ENCODE measurements around the gene ANKRD34A. TPM values are rescaled to one million over a fixed set of nuclear protein-coding genes. Genes with fewer than 3 reads are reported as not detected.

Gene ANKRD34A
- total and polyA plus RNA-seq, 7 donors = 0.33 to 1.9 (median 0.71) TPM; not detected in 2

DNA sequence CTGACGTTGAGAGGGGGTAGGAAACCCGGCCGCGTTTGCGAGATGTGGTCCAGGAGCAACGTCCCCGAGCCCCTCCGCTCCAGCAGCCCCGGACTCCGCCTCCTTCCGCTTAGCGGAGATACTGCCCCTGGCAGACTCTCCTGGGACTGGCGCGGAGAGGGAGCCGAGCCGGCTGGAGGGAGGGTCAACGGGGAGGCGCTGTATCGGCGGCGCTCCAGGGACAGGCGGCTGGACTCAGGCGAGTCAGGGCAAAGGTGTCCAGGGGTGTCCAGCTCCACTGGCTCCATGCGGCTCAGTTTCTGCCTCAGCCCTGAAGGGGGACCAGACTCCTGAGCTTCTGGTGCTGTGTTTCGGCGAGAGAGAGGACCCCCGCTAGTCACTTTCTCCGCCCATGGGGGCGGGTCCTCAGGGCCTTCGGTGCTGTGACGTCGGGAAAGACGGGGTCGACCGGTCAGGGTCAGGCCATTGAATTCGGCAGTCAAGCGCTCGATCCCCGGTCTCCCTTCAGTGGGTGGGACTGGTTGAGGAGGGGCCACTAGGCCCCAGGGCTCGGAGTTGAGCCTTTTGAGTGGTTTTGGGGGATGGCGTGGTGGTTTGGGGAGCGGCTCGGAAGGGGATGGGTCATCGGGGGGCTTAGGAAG lies 3.8 kb downstream of the ANKRD34A start:
- H3K27me3 ChIP-seq = no peaks in the 10 kb centered on the region
- 0 to 1% methylated on average over 44 of the region's 44 CpGs for WGBS, 2 donors
- H3K36me3 ChIP-seq = no peaks in the 10 kb centered on the region
- no peak for TF ChIP-seq EP300 (IDR thresholded peaks at IDR 0.05)
- peak; percentile 56 to 82 for TF ChIP-seq POLR2A (IDR thresholded peaks at IDR 0.05)
- TF ChIP-seq POLR2AphosphoS5 (IDR thresholded peaks at IDR 0.05) = peak; percentile 80 to 91 (median 84)
- TF ChIP-seq, protein P1, sequence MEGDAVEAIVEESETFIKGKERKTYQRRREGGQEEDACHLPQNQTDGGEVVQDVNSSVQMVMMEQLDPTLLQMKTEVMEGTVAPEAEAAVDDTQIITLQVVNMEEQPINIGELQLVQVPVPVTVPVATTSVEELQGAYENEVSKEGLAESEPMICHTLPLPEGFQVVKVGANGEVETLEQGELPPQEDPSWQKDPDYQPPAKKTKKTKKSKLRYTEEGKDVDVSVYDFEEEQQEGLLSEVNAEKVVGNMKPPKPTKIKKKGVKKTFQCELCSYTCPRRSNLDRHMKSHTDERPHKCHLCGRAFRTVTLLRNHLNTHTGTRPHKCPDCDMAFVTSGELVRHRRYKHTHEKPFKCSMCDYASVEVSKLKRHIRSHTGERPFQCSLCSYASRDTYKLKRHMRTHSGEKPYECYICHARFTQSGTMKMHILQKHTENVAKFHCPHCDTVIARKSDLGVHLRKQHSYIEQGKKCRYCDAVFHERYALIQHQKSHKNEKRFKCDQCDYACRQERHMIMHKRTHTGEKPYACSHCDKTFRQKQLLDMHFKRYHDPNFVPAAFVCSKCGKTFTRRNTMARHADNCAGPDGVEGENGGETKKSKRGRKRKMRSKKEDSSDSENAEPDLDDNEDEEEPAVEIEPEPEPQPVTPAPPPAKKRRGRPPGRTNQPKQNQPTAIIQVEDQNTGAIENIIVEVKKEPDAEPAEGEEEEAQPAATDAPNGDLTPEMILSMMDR (IDR thresholded peaks at IDR 0.05) = no peak
- intact Hi-C loops (cut with DNase I) = loop anchor here (2.0 to 5.0 kb wide), 2 partner anchors 34 to 37 kb away; partner anchors contain the start of genes RBM8A and TXNIP
- H3K4me1 ChIP-seq = peaks cover 0 to 79% (median 63%) of the 10 kb centered on the region in 4 donors
- peak overlapping the region; percentile 43 to 63 (median 60) for H3K4me3 ChIP-seq
- no peaks in the 10 kb centered on the region for H3K9me3 ChIP-seq
- peak; percentile 93 for DNase-seq
- H3K27ac ChIP-seq = peak overlapping the region; percentile 95 to 100 (median 96)

- 7 to 17% methylated on average over 12 of the region's 12 CpGs for WGBS, 2 donors
These were observed 4.4 kb downstream of the ANKRD34A start for GRCh38 chr1:145959957-145960467.

GRCh38 chr1:145959333-145959732 lies 5.0 kb downstream of the ANKRD34A start:
- peak overlapping the region; percentile 95 to 100 (median 96) for H3K27ac ChIP-seq
- no peaks in the 10 kb centered on the region for H3K9me3 ChIP-seq
- TF ChIP-seq POLR2AphosphoS5 (IDR thresholded peaks at IDR 0.05) (no peak), POLR2A (IDR thresholded peaks at IDR 0.05) (no peak), EP300 (IDR thresholded peaks at IDR 0.05) (no peak)
- TF ChIP-seq, protein P1 (IDR thresholded peaks at IDR 0.05) = no peak
- peaks cover 0 to 84% (median 70%) of the 10 kb centered on the region in 4 donors for H3K4me1 ChIP-seq
- no peak overlapping the region for H3K4me3 ChIP-seq
- no peaks in the 10 kb centered on the region for H3K36me3 ChIP-seq
- no peak for DNase-seq
- intact Hi-C loops (cut with DNase I) = loop anchor here (5.0 kb wide), 1 partner anchor 102 kb away; the partner anchor contains the start of gene PIAS3
- H3K27me3 ChIP-seq = no peaks in the 10 kb centered on the region

More at GRCh38 chr1:145959957-145960467, 4.4 kb downstream of the ANKRD34A start:
- intact Hi-C loops (cut with DNase I) = loop anchor here (2.0 to 5.0 kb wide), 3 partner anchors 33 to 103 kb away; partner anchors contain the start of genes PIAS3, RBM8A and TXNIP
- Histone ChIP-seq H3K4me3 (peak overlapping the region; percentile 43 to 63 (median 60)), H3K36me3 (no peaks in the 10 kb centered on the region), H3K27ac (peak overlapping the region; percentile 95 to 100 (median 96)), H3K9me3 (no peaks in the 10 kb centered on the region), H3K4me1 (peaks cover 0 to 79% (median 63%) of the 10 kb centered on the region in 4 donors), H3K27me3 (no peaks in the 10 kb centered on the region)
- TF ChIP-seq EP300 (IDR thresholded peaks at IDR 0.05) (no peak), POLR2A (IDR thresholded peaks at IDR 0.05) (no peak), POLR2AphosphoS5 (IDR thresholded peaks at IDR 0.05) (no peak)
- TF ChIP-seq, protein P1 (IDR thresholded peaks at IDR 0.05) = no peak
- no peak for DNase-seq

- H3K4me1 ChIP-seq = peaks cover 0 to 85% (median 72%) of the 10 kb centered on the region in 4 donors
These were observed 5.6 kb downstream of the ANKRD34A start for GRCh38 chr1:145958734-145959133.

More at GRCh38 chr1:145958734-145959133, 5.6 kb downstream of the ANKRD34A start:
- intact Hi-C loops (cut with DNase I) = loop anchor here (5.0 kb wide), 1 partner anchor 101 kb away; the partner anchor contains the start of gene PIAS3
- no peak for TF ChIP-seq POLR2A (IDR thresholded peaks at IDR 0.05)
- TF ChIP-seq POLR2AphosphoS5 (IDR thresholded peaks at IDR 0.05) = no peak
- TF ChIP-seq EP300 (IDR thresholded peaks at IDR 0.05) = no peak
- no peaks in the 10 kb centered on the region for H3K27me3 ChIP-seq
- H3K36me3 ChIP-seq = no peaks in the 10 kb centered on the region
- no peak for DNase-seq
- no peak overlapping the region for H3K4me3 ChIP-seq
- H3K9me3 ChIP-seq = no peaks in the 10 kb centered on the region
- peak overlapping the region; percentile 95 to 100 (median 96) for H3K27ac ChIP-seq
